LNCaP clone FGC (cell line): ENCODE data around the gene C17orf113.

ENCODE experiments used
- DNase-seq: peaks from one replicate; pipeline ENCODE4 v3.0.0-alpha.2; 2011; ENCODE audit warnings: low read depth
- H3K4me3 ChIP-seq: 2 replicates; pipeline ENCODE4 v1.5.1; 2011; ENCODE audit warnings: mild to moderate bottlenecking, low read depth, low read length, control low read depth
- TF ChIP-seq, protein P1 (sequence below): IDR thresholded peaks from 2 replicates; pipeline ENCODE4 v1.5.1; 2012; ENCODE audit warnings: mild to moderate bottlenecking; ENCODE audit not compliant: control insufficient read depth, insufficient read depth; ENCODE audit errors: extremely low read depth

The C17orf113 gene

DNA sequence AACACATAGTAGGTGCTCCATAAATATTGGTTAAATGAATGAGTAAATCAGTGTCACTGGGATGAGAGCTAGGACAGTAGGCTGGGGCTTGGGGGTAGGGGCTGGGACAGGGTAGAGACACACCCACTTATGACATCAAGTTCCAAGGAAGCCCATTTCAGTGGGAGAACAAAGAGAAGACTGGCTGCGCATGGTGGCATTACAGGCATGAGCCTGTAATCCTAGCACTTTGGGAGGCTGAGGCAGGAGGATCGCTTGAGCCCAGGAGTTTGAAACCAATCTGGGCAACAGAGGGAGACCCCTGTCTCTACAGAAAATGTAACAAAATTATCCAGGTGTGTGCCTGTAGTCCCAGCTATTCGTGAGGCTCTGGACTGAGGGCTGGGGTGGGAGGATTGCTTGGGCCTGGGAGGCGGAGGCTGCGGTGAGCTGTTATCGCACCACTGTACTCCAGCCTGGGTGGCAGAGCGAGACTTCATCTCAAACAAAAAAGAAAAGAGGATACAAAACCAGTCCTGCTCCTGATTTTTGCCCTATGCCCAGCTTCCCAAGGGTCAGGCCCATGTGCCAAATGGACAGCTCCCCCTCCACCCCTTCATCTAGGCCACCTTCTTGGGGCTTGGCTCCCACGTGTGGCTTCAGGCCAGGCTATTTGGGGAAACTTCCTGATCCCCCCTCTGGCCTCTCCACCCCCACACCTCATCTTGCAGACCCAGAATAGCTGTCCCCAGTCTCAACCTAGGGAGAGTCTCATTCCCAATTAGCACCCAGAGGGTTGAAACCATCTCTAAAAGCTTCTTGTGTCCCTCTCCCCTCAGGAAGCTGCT, 40.8 kb upstream of the C17orf113 start:
- TF ChIP-seq, protein P1, sequence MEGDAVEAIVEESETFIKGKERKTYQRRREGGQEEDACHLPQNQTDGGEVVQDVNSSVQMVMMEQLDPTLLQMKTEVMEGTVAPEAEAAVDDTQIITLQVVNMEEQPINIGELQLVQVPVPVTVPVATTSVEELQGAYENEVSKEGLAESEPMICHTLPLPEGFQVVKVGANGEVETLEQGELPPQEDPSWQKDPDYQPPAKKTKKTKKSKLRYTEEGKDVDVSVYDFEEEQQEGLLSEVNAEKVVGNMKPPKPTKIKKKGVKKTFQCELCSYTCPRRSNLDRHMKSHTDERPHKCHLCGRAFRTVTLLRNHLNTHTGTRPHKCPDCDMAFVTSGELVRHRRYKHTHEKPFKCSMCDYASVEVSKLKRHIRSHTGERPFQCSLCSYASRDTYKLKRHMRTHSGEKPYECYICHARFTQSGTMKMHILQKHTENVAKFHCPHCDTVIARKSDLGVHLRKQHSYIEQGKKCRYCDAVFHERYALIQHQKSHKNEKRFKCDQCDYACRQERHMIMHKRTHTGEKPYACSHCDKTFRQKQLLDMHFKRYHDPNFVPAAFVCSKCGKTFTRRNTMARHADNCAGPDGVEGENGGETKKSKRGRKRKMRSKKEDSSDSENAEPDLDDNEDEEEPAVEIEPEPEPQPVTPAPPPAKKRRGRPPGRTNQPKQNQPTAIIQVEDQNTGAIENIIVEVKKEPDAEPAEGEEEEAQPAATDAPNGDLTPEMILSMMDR = no peak
- DNase-seq = no peak
- H3K4me3 ChIP-seq = no peak overlapping the region

DNA sequence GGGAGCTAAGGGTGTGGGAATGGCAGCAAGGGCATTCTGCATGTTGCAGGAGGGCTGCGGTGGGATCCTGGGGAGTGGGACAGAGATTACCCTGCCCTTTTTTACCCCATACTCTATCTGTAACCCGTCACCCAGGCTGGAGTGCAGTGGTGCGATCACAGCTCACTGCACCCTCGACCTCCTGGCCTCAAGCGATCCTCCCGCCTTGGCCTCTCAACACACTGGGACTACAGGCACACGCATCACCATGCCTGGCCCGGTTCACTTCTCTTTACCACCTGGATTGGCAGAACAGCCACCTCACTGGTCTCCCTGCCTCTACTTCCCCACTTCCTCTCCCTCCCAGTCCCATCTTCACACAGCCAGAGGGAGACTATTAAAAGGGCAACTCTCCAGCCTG, 38.3 kb upstream of the C17orf113 start:
- TF ChIP-seq, protein P1 = no peak
- H3K4me3 ChIP-seq = no peak overlapping the region
- DNase-seq = no peak

DNA sequence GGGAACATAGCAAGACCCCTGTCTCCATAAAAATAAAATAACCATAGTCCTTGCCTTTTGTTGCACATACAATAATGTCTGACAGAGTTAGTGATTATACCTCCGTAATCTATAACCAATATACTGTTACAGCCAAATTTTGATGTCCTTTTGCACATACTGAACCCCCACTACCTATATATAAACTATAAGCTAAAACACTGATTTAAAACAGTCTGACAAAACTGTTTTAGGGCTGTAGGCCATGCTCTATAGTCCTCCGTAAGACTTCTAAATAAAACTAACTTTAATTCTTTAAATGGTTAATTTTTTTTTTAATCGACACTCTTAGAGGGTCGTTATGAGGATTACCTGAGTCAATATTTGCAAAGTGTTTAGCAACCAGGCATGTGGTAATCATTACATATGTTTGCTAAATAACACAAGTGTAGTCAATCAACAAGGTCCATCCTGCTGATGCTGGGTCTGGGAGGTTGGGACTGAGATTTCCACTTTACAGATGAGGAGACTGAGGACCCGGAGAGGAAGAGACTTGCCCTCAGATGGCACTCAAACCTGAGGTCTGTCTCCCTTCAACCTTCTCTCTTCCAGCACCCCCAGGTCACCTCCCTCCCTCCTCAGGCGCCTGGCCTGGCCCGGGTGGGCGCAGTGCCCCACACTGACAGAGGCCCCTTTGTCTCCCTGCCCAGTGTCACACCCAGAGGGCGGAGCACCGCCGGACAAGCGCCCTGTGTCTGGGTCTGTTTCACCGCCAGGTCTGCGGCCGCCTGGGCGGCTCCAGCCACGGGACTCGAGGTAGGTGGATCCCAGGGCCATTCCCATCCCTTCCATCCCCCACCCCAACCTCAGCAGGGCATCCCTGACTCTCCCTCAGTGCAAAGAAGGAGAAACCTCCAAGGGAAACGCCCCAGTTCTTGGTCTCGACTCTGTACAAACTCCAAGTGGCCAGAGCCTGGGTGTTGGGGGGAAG, 37.6 kb upstream of the C17orf113 start:
- no peak overlapping the region for H3K4me3 ChIP-seq
- DNase-seq = no peak
- TF ChIP-seq, protein P1 = no peak

DNA sequence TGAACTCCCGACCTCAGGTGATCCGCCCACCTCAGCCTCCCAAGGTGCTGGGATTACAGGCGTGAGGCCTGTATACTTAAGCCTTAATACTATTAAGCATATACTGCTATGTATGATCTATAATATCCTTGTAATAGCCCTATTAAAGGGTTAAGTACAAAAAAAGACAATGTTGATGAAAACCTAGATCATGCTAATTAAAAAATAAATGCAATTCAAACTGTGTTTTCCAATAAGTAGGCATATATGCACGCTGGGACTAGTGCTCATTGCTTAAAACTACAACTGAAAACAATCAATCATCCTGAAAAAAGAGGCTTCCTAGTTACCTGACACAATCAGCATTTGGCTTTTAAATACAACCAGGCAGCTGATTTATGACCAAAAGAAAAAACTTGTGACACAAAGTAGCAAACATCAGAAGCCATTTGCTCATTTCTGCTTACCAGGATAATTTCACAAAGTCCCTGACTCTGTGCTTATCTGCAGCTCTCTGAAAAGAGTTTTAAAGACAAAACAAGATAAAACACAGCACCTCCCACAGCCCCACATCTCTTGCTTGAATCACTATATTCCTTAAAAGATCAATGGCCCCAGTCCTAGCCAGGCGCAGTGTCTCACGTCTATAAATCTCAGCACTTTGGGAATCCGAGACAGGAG, 36.8 kb upstream of the C17orf113 start:
- TF ChIP-seq, protein P1 = no peak
- DNase-seq = no peak
- H3K4me3 ChIP-seq = no peak overlapping the region

DNA sequence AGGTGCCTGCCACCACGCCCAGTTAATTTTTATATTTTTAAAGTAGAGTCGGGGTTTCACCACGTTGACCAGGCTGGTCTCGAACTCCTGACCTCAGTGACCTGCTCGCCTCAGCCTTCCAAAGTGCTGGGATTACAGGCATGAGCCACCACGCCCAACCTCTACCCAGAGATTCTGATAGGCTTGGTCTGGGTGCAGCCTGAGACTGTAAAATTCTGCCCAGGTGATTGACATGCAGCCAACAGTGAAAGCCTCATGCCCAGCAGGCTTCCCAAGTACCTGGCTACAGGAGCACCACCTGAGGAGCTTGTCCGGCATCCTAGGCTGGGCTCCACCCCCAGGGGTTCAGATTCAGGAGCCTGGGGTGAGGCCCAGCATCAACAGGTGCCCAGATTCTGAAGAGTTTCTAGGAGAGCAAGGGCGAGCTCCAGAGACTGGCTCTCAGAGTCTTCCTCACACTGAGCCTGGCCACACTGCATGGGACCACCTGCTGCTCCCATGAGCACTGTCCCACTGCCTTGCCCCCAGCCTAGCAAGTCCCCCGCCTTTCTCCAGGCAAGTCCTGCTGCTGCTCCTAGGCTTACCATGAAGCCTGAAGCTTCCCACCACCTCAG, 31.2 kb upstream of the C17orf113 start:
- TF ChIP-seq, protein P1 = no peak
- DNase-seq = no peak
- no peak overlapping the region for H3K4me3 ChIP-seq

DNA sequence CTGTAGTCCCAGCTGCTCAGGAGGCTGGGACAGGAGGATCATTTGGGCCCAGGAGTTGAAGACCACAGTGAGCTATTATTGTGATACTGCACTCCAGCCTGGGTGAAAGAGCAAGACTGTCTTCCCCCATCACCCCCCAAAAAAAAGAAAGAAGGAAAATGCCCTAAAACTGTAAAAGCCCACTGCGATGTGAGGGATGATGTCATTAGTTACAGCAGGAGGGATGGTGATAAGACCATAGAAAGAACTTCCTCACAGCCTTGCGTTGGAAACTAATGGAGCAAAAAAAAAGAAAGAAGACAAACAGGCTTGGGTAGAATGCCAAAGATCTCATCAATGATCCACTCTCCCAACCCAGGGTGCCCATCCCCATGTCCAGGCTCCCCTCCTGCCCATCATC, 29.1 kb upstream of the C17orf113 start:
- no peak overlapping the region for H3K4me3 ChIP-seq
- DNase-seq = no peak
- TF ChIP-seq, protein P1 = no peak
